Thyroid gland (tissue), 4 donors: Measurements from ENCODE around the gene PTPRN.

Experiments
- POLR2A ChIP-seq, 2 donors: fragments of 450-650 bp; IDR thresholded peaks; one replicate each; pipeline ENCODE4 v1.6.1; 2017; ENCODE audit warnings: antibody characterized with exemption in 2 of 2, mild to moderate bottlenecking in 2 of 2, moderate library complexity in 1 of 2
- TF ChIP-seq, protein P1 (sequence below), 6 experiments: fragments of 200-600 bp in 3 of 6; fragments of 450-650 bp in 3 of 6; sonication (generic) in 3 of 6; IDR thresholded peaks; one replicate each; pipeline ENCODE4 v1.5.1; 2016 to 2019; ENCODE audit warnings: antibody characterized with exemption in 6 of 6, mild to moderate bottlenecking in 2 of 6, inconsistent platforms in 1 of 6, moderate library complexity in 1 of 6

DNA sequence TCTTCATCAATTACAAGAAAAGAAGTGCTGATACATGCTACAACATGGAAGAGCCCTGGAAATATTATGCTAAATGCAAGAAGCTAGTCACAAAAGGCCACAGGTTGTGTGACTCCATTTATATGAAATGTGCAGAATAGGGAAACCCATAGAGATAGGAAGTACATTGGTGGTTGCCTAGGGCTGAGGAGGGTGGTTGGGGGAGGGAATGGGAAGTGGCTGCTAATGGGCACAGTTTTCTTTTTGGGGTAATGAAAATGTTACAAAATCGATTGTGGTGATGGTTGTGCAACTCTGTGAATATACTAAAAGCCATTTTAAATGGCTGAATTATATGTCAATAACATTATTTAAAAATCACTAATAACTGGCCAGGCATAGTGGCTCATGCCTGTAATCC is 47.6 kb upstream of the PTPRN start:
- TF ChIP-seq, protein P1, sequence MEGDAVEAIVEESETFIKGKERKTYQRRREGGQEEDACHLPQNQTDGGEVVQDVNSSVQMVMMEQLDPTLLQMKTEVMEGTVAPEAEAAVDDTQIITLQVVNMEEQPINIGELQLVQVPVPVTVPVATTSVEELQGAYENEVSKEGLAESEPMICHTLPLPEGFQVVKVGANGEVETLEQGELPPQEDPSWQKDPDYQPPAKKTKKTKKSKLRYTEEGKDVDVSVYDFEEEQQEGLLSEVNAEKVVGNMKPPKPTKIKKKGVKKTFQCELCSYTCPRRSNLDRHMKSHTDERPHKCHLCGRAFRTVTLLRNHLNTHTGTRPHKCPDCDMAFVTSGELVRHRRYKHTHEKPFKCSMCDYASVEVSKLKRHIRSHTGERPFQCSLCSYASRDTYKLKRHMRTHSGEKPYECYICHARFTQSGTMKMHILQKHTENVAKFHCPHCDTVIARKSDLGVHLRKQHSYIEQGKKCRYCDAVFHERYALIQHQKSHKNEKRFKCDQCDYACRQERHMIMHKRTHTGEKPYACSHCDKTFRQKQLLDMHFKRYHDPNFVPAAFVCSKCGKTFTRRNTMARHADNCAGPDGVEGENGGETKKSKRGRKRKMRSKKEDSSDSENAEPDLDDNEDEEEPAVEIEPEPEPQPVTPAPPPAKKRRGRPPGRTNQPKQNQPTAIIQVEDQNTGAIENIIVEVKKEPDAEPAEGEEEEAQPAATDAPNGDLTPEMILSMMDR (IDR thresholded peaks at IDR 0.05) = no peak
- no peak for TF ChIP-seq POLR2A (IDR thresholded peaks at IDR 0.05)
